ENCODE results near the gene S100G. TPM values are rescaled to one million over a fixed set of nuclear protein-coding genes. Genes with fewer than 3 reads are reported as not detected.

S100G gene
- total and polyA plus RNA-seq, 2 donors (not counting 3 experiments of a cell fraction or from before 2014, with no cell fraction given): not detected

DNA sequence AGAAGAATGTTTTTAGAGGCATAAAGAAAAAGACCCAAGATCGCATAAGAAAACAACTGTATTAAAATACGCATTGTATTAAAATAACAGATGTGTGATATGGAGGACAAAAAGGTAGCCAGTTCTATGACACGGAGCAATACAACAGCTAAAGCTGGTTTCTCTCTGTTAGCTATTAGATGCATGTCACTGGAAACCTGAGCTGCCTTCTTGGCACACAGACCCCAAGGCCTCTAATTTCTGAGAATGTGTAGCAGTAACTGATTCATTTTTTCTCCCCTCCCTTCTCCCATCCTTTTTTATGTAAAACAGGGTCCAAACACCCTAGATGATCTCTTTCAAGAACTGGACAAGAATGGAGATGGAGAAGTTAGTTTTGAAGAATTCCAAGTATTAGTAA, 4.1 kb downstream of the S100G start:
- DNase-seq (ENCODE audit: low read depth, low spot score) (no peak), FAIRE-seq (no peak)
- Histone ChIP-seq H3K9me3 (replicated peaks; ENCODE audit: control insufficient read depth, insufficient read depth, low read length) (no peaks in the 10 kb centered on the region), H3K4me2 (ENCODE audit: insufficient read depth, low read length) (no peak overlapping the region), H3K4me3 (replicated peaks in 1 of 3; ENCODE audit: insufficient read depth in 1 of 3, low read depth in 1 of 3, low read length in 3 of 3) (no peak overlapping the region), H3K79me2 (ENCODE audit: control insufficient read depth, insufficient read depth, low read length) (no peaks in the 10 kb centered on the region), H3K27ac (ENCODE audit: insufficient read depth, low read depth, low read length) (no peak overlapping the region), H3K4me1 (ENCODE audit: control insufficient read depth, extremely low read depth, insufficient read depth, low read length) (peaks cover 6% of the 10 kb centered on the region), H3K9ac (replicated peaks; ENCODE audit: extremely low read depth, insufficient read depth, low read length) (no peak overlapping the region), H2AFZ (ENCODE audit: low read depth, low read length) (no peak overlapping the region), H3K36me3 (ENCODE audit: control insufficient read depth in 2 of 2, extremely low read depth in 1 of 2, insufficient read depth in 2 of 2, low read length in 2 of 2) (no peaks in the 10 kb centered on the region), H3K27me3 (ENCODE audit: control insufficient read depth in 2 of 2, insufficient read depth in 2 of 2, low read length in 2 of 2) (no peaks in the 10 kb centered on the region), H4K20me1 (replicated peaks; ENCODE audit: control insufficient read depth, extremely low read depth, insufficient read depth, low read length) (no peaks in the 10 kb centered on the region), H3K9me1 (replicated peaks; ENCODE audit: control insufficient read depth, extremely low read depth, insufficient read depth, low read length) (no peaks in the 10 kb centered on the region)
- no peak for TF ChIP-seq GATA2 (IDR thresholded peaks at IDR 0.05; ENCODE audit: insufficient read depth, insufficient read length, low read depth, low read length)
- TF ChIP-seq POLR2A (IDR thresholded peaks at IDR 0.05; ENCODE audit: low read depth, low read length): no peak
- TF ChIP-seq POLR2AphosphoS5 (IDR thresholded peaks at IDR 0.05; ENCODE audit: insufficient read depth, low read depth, low read length): no peak
- TF ChIP-seq MYC (IDR thresholded peaks at IDR 0.05; ENCODE audit: low read depth, low read length): no peak
- no peak for TF ChIP-seq EZH2 (IDR thresholded peaks at IDR 0.05; ENCODE audit: borderline replicate concordance, low read depth, low read length, severe bottlenecking)
- no TSS peak for BruUV-seq (replicated peaks)
- intact Hi-C loops (cut with micrococcal nuclease) (no loop called here), dilution Hi-C loops (cut with MboI; ENCODE audit: extremely low pct_ligation_motif_present, low sequenced_read_pairs) (no loop called here)
- CTCF ChIA-PET: interaction anchor here (1.9 kb wide), 1 partner anchor 217 kb away, joined by 3 read pairs; no protein-coding TSS in a partner anchor
- POLR2A ChIA-PET: no interaction called here

DNA sequence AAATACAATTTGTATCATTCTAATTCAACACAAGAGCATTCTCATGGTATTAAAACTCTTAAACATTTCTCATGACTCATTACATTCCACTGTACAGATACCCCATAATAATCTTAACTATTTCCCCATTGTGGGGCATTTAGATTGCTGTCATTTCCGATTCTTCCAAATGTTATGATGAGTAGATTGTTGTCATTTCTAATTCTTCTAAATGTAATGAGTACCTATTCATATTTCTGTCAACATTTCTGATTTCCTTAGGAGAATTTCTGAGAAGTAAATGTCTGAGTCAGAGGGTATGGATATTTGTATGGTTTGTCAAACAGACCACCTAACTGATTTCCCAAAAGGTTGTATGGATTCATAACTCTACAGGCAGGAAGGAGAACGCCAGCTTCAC, 8.3 kb downstream of the S100G start:
- H3K9me3 ChIP-seq (replicated peaks; ENCODE audit: control insufficient read depth, insufficient read depth, low read length): no peaks in the 10 kb centered on the region
- no peak overlapping the region for H3K27ac ChIP-seq (ENCODE audit: insufficient read depth, low read depth, low read length)

More for the DNA sequence above, 8.3 kb downstream of the S100G start:
- TF ChIP-seq JUN (IDR thresholded peaks at IDR 0.05; ENCODE audit: borderline replicate concordance, insufficient read depth, insufficient read length, low read depth) (peak; percentile 38), FOS (IDR thresholded peaks at IDR 0.05; ENCODE audit: borderline replicate concordance, insufficient read depth, low read length) (peak; percentile 74)
- TF ChIP-seq, protein P1, sequence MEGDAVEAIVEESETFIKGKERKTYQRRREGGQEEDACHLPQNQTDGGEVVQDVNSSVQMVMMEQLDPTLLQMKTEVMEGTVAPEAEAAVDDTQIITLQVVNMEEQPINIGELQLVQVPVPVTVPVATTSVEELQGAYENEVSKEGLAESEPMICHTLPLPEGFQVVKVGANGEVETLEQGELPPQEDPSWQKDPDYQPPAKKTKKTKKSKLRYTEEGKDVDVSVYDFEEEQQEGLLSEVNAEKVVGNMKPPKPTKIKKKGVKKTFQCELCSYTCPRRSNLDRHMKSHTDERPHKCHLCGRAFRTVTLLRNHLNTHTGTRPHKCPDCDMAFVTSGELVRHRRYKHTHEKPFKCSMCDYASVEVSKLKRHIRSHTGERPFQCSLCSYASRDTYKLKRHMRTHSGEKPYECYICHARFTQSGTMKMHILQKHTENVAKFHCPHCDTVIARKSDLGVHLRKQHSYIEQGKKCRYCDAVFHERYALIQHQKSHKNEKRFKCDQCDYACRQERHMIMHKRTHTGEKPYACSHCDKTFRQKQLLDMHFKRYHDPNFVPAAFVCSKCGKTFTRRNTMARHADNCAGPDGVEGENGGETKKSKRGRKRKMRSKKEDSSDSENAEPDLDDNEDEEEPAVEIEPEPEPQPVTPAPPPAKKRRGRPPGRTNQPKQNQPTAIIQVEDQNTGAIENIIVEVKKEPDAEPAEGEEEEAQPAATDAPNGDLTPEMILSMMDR (IDR thresholded peaks at IDR 0.05; ENCODE audit: extremely low read depth in 1 of 2, insufficient read depth in 1 of 2, low read depth in 1 of 2, low read length in 2 of 2): no peak
- DNase-seq (ENCODE audit: low read depth, low spot score) (peak; percentile 48), FAIRE-seq (peak; percentile 26)
- ChIA-PET CTCF (no interaction called here), POLR2A (no interaction called here)
- H3K36me3 ChIP-seq (ENCODE audit: control insufficient read depth in 2 of 2, extremely low read depth in 1 of 2, insufficient read depth in 2 of 2, low read length in 2 of 2): peaks cover 0 to 1% of the 10 kb centered on the region in 2 experiments
- H3K4me1 ChIP-seq (ENCODE audit: control insufficient read depth, extremely low read depth, insufficient read depth, low read length): peaks cover 9% of the 10 kb centered on the region
- H3K9ac ChIP-seq (replicated peaks; ENCODE audit: extremely low read depth, insufficient read depth, low read length): no peak overlapping the region
- H4K20me1 ChIP-seq (replicated peaks; ENCODE audit: control insufficient read depth, extremely low read depth, insufficient read depth, low read length): no peaks in the 10 kb centered on the region
- intact Hi-C loops (cut with micrococcal nuclease) (no loop called here), dilution Hi-C loops (cut with MboI; ENCODE audit: extremely low pct_ligation_motif_present, low sequenced_read_pairs) (no loop called here)
- no TSS peak for BruUV-seq (replicated peaks)
- H3K9me1 ChIP-seq (replicated peaks; ENCODE audit: control insufficient read depth, extremely low read depth, insufficient read depth, low read length): no peaks in the 10 kb centered on the region
- H3K4me2 ChIP-seq (ENCODE audit: insufficient read depth, low read length): no peak overlapping the region
- no peaks in the 10 kb centered on the region for H3K27me3 ChIP-seq (ENCODE audit: control insufficient read depth in 2 of 2, insufficient read depth in 2 of 2, low read length in 2 of 2)
- no peaks in the 10 kb centered on the region for H3K79me2 ChIP-seq (ENCODE audit: control insufficient read depth, insufficient read depth, low read length)
- H3K4me3 ChIP-seq (replicated peaks in 1 of 3; ENCODE audit: insufficient read depth in 1 of 3, low read depth in 1 of 3, low read length in 3 of 3): no peak overlapping the region
- no peak overlapping the region for H2AFZ ChIP-seq (ENCODE audit: low read depth, low read length)
